Measurements from ENCODE around the gene TSN. TPM values are rescaled to one million over a fixed set of nuclear protein-coding genes. Genes with fewer than 3 reads are reported as not detected.

TSN gene
- total RNA-seq, 1 experiment from 2014 or later: 102 TPM

GRCh38 chr2:121748202-121748601, 7.2 kb upstream of the TSN start:
- Histone ChIP-seq H3K23ac (ENCODE audit: insufficient read length, low read depth, low read length) (no peak overlapping the region), H2AK5ac (ENCODE audit: insufficient read length, low read length) (no peak overlapping the region), H3K56ac (ENCODE audit: insufficient read length, low read depth, low read length) (no peak overlapping the region), H3K4ac (ENCODE audit: low read depth, low read length) (no peak overlapping the region), H3K18ac (ENCODE audit: insufficient read length, low read depth, low read length) (no peak overlapping the region), H4K91ac (ENCODE audit: insufficient read length, low read depth, low read length) (no peak overlapping the region), H4K20me1 (ENCODE audit: control insufficient read depth, insufficient read depth, insufficient read length) (no peaks in the 10 kb centered on the region), H3K79me1 (ENCODE audit: insufficient read depth, low read depth, low read length, poor library complexity, severe bottlenecking) (no peaks in the 10 kb centered on the region), H2AFZ (ENCODE audit: low read length) (no peak overlapping the region), H2BK5ac (ENCODE audit: insufficient read length, low read length) (no peak overlapping the region), H2BK20ac (ENCODE audit: low read depth, low read length, poor library complexity, severe bottlenecking) (no peak overlapping the region), H3K27me3 (ENCODE audit: insufficient read depth, low read length) (no peaks in the 10 kb centered on the region), H3K4me2 (ENCODE audit: insufficient read depth, insufficient read length, low read length) (no peak overlapping the region), H4K8ac (replicated peaks; ENCODE audit: insufficient read length, low read depth, low read length) (no peak overlapping the region), H3T11ph (ENCODE audit: low read length) (no peak overlapping the region), H3K4me1 (ENCODE audit: insufficient read depth, low read length) (no peaks in the 10 kb centered on the region), H3K9me3 (ENCODE audit: control insufficient read depth, low read depth, low read length) (no peaks in the 10 kb centered on the region), H4K5ac (ENCODE audit: insufficient read length, low read depth, low read length) (no peak overlapping the region), H3K79me2 (ENCODE audit: insufficient read depth, low read length) (no peaks in the 10 kb centered on the region), H2BK15ac (ENCODE audit: low read depth, low read length) (no peak overlapping the region), H2BK120ac (ENCODE audit: low read depth, low read length, poor library complexity, severe bottlenecking) (no peak overlapping the region), H3K27ac (ENCODE audit: insufficient read length, low read depth, low read length) (no peak overlapping the region), H3K23me2 (ENCODE audit: insufficient read length, low read depth, low read length, poor library complexity, severe bottlenecking) (no peaks in the 10 kb centered on the region), H3K9ac (ENCODE audit: extremely low read depth, insufficient read length, low read length) (no peak overlapping the region), H2BK12ac (ENCODE audit: insufficient read length, low read depth, low read length) (no peak overlapping the region), H3K14ac (ENCODE audit: insufficient read depth, low read length) (no peak overlapping the region)
- TF ChIP-seq, protein P1, sequence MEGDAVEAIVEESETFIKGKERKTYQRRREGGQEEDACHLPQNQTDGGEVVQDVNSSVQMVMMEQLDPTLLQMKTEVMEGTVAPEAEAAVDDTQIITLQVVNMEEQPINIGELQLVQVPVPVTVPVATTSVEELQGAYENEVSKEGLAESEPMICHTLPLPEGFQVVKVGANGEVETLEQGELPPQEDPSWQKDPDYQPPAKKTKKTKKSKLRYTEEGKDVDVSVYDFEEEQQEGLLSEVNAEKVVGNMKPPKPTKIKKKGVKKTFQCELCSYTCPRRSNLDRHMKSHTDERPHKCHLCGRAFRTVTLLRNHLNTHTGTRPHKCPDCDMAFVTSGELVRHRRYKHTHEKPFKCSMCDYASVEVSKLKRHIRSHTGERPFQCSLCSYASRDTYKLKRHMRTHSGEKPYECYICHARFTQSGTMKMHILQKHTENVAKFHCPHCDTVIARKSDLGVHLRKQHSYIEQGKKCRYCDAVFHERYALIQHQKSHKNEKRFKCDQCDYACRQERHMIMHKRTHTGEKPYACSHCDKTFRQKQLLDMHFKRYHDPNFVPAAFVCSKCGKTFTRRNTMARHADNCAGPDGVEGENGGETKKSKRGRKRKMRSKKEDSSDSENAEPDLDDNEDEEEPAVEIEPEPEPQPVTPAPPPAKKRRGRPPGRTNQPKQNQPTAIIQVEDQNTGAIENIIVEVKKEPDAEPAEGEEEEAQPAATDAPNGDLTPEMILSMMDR (conservative IDR thresholded peaks at IDR 0.05): peak; percentile 57
- no peak overlapping the region for H3K27ac Mint-ChIP-seq
- H3K27me3 Mint-ChIP-seq (ENCODE audit: low read depth): peaks cover 1% of the 10 kb centered on the region
- DNase-seq: peak; percentile 57
- H3K36me3 Mint-ChIP-seq (ENCODE audit: insufficient read depth in 1 of 3, low read depth in 3 of 3): no peaks in the 10 kb centered on the region
- H3K4me3 Mint-ChIP-seq: no peak overlapping the region
- H3K4me1 Mint-ChIP-seq: no peaks in the 10 kb centered on the region; a peak in 1 of 4 replicates
- no CpG with 5 or more reads among the region's 4 CpGs for WGBS (ENCODE audit: extremely low coverage, insufficient read length, low lambda C conversion rate)
- H3K9me3 Mint-ChIP-seq: no peaks in the 10 kb centered on the region
